Testis (tissue), 2 donors: ENCODE data around the gene CCL18.

Experiments used
- POLR2A ChIP-seq: fragments of 450-650 bp; IDR thresholded peaks from one replicate; pipeline ENCODE4 v1.6.1; 2017; ENCODE audit warnings: antibody characterized with exemption, mild to moderate bottlenecking, moderate library complexity
- TF ChIP-seq, protein P1 (sequence below), 3 experiments: fragments of 450-650 bp in 2 of 3; fragments of 200-600 bp in 1 of 3; sonication (generic) in 1 of 3; IDR thresholded peaks; one replicate each; pipeline ENCODE4 v1.5.1; 2016 to 2019; ENCODE audit warnings: antibody characterized with exemption in 3 of 3, mild to moderate bottlenecking in 2 of 3, moderate library complexity in 1 of 3

DNA sequence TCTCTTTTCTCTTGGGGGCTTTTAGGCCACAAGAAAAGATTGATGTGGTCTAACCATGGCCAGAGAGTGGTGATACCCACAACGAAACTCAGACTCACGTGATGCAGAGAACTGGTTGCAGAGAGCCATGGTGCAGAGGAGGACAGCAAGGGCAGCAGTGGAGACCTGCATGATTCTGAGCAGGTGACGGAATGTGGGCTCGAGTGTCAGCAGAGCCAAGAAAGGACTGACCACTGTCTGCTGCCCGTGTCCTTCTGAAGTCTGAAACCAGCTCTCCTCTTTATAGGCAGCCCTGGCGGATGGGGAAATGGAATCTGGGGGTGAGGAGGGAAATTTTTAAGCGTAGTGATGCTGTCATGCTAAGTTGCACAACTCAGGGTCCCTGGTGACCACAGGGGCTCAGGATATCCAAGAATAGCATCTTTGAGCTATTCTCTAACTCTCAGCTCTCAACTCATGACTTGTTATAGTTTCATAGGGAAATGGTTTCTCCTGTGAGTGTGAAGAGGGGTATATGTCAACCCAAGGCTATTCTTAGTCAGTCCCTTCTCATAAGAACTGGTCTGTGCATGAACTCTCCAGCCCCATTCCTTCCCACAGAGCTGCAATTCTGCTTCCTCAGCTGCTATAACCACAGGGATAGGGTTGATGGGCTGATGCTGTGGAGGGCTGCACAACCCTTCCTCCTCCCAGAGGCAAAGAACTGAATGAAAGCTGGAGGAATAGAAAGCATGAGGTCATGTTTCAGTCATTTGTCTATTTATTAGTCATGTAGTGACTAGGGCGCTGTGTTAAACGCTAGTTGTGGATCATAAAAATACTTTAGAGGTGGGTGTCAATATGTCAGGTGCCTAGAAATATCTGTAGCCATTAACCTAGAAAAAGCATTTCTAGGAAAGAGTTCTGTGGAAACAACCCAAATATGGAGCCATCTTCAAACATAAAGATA is 26.1 kb downstream of the CCL18 start, which contains the start of gene CCL3:
- TF ChIP-seq, protein P1, sequence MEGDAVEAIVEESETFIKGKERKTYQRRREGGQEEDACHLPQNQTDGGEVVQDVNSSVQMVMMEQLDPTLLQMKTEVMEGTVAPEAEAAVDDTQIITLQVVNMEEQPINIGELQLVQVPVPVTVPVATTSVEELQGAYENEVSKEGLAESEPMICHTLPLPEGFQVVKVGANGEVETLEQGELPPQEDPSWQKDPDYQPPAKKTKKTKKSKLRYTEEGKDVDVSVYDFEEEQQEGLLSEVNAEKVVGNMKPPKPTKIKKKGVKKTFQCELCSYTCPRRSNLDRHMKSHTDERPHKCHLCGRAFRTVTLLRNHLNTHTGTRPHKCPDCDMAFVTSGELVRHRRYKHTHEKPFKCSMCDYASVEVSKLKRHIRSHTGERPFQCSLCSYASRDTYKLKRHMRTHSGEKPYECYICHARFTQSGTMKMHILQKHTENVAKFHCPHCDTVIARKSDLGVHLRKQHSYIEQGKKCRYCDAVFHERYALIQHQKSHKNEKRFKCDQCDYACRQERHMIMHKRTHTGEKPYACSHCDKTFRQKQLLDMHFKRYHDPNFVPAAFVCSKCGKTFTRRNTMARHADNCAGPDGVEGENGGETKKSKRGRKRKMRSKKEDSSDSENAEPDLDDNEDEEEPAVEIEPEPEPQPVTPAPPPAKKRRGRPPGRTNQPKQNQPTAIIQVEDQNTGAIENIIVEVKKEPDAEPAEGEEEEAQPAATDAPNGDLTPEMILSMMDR (IDR thresholded peaks at IDR 0.05) = no peak
- TF ChIP-seq POLR2A = no peak
